WERI-Rb-1 (cell line): Measurements from ENCODE around the gene PRRC2B.

Experiments
- DNase-seq: peaks from one replicate; pipeline ENCODE4 v3.0.0-alpha.2; 2020
- H3K27ac ChIP-seq: fragments of 250-450 bp; sonication (Bioruptor Pico); 2 replicates; pipeline ENCODE4 v1.5.1; 2020; ENCODE audit warnings: mild to moderate bottlenecking, moderate library complexity
- H3K27me3 ChIP-seq: fragments of 250-450 bp; sonication (Bioruptor Pico); 2 replicates; pipeline ENCODE4 v1.5.1; 2021; ENCODE audit warnings: mild to moderate bottlenecking, low read depth, moderate library complexity; ENCODE audit not compliant: insufficient read depth, severe bottlenecking
- H3K36me3 ChIP-seq: fragments of 250-450 bp; sonication (Bioruptor Pico); 2 replicates; pipeline ENCODE4 v1.5.1; 2020; ENCODE audit warnings: mild to moderate bottlenecking, moderate library complexity
- H3K4me3 ChIP-seq: 2 replicates; pipeline ENCODE4 v1.5.1; 2011; ENCODE audit warnings: low read depth, mild to moderate bottlenecking, control low read depth, low read length
- H3K9me3 ChIP-seq: fragments of 250-450 bp; sonication (Bioruptor Pico); 2 replicates; pipeline ENCODE4 v1.5.1; 2021; ENCODE audit warnings: mild to moderate bottlenecking, moderate library complexity; ENCODE audit not compliant: severe bottlenecking
- TF ChIP-seq, protein P1 (sequence below): IDR thresholded peaks from 2 replicates; pipeline ENCODE4 v1.5.1; 2011; ENCODE audit warnings: low read depth, mild to moderate bottlenecking, control low read depth, inconsistent platforms, low read length

PRRC2B gene

DNA sequence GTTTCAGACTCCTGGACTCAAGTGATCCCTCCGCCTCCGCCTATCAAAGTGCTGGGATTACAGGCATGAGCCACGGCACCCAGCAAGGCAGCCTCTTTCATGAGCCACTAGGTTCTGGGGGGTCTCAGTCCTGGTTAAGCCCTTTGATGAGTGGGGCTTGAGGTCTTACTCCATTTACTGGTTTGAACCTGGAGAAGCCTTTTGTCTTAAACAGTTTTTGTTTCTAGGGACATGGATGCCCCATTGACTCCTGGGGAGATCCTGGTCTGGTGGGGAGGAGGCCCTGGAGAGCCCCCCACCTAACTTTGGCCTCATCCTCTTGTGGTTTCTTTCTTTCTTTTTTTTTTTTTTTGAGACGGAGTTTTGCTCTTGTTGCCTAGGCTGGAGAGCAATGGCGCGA lies 6.7 kb downstream of the PRRC2B start:
- H3K4me3 ChIP-seq: no peak overlapping the region
- no peaks in the 10 kb centered on the region for H3K27me3 ChIP-seq
- H3K27ac ChIP-seq: no peak overlapping the region
- TF ChIP-seq, protein P1, sequence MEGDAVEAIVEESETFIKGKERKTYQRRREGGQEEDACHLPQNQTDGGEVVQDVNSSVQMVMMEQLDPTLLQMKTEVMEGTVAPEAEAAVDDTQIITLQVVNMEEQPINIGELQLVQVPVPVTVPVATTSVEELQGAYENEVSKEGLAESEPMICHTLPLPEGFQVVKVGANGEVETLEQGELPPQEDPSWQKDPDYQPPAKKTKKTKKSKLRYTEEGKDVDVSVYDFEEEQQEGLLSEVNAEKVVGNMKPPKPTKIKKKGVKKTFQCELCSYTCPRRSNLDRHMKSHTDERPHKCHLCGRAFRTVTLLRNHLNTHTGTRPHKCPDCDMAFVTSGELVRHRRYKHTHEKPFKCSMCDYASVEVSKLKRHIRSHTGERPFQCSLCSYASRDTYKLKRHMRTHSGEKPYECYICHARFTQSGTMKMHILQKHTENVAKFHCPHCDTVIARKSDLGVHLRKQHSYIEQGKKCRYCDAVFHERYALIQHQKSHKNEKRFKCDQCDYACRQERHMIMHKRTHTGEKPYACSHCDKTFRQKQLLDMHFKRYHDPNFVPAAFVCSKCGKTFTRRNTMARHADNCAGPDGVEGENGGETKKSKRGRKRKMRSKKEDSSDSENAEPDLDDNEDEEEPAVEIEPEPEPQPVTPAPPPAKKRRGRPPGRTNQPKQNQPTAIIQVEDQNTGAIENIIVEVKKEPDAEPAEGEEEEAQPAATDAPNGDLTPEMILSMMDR: no peak
- H3K9me3 ChIP-seq: no peaks in the 10 kb centered on the region
- no peak for DNase-seq
- peaks cover 62% of the 10 kb centered on the region for H3K36me3 ChIP-seq

DNA sequence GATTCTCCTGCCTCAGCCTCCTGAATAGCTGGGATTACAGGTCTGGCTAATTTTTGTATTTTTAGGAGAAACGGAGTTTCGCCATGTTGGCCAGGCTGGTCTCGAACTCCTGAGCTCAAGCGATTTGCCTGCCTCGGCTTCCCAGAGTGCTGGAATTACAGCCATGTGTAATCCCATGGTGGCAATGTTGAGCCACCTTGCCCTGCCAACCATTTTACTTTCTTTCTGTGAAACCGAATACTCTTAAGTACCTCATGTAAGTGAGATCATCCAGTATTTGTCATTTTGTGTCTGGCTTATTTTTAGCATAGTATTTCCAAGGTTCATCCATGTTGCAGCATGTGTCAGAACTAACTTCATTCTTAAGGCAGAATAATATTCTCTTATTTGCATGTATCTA lies 8.2 kb downstream of the PRRC2B start:
- DNase-seq: no peak
- Histone ChIP-seq H3K36me3 (peaks cover 50% of the 10 kb centered on the region), H3K9me3 (no peaks in the 10 kb centered on the region), H3K27me3 (no peaks in the 10 kb centered on the region), H3K4me3 (no peak overlapping the region), H3K27ac (peak overlapping the region; percentile 47)
- TF ChIP-seq, protein P1: no peak

- H3K4me3 ChIP-seq: no peak overlapping the region
- H3K27ac ChIP-seq: peak overlapping the region; percentile 47
- no peak for DNase-seq
- H3K36me3 ChIP-seq: peaks cover 44% of the 10 kb centered on the region
- no peaks in the 10 kb centered on the region for H3K9me3 ChIP-seq
- TF ChIP-seq, protein P1: no peak
- no peaks in the 10 kb centered on the region for H3K27me3 ChIP-seq
These were observed 9.0 kb downstream of the PRRC2B start for GRCh38 chr9:131402738-131403492.

DNA sequence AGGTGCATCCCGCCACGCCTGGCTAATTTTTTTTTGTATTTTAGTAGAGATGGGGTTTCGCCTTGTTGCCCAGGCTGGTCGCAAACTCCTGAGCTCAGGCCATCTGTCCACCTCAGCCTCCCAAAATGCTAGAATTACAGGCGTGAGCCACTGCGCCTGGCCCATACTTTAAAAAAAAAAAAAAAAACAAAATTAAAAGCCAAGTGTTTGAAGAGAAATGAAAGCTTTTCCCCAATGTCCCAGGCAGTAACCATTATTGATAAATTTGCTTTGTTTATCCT lies 9.5 kb downstream of the PRRC2B start:
- no peaks in the 10 kb centered on the region for H3K9me3 ChIP-seq
- TF ChIP-seq, protein P1: no peak
- no peak for DNase-seq
- H3K27ac ChIP-seq: no peak overlapping the region
- H3K27me3 ChIP-seq: no peaks in the 10 kb centered on the region
- H3K36me3 ChIP-seq: peaks cover 44% of the 10 kb centered on the region
- H3K4me3 ChIP-seq: no peak overlapping the region

DNA sequence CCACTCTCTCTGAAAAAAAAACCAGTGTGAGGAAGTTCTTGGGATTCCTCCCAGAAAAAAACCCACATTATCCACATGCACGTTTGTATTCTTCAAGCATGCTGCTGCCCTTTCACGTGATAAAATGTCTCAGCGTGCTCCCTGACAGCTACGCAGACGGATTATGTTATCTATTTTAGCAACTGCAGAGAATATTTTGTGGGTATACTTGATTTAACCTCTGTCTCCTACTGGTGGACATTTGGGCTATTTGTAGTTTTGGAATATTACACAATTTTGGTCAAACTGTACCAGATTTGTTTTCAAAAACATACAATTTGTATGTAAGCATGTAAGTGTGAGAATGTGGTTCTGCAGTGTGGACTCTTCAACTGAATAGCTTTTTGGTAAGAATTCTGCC lies 10.7 kb downstream of the PRRC2B start:
- Histone ChIP-seq H3K4me3 (no peak overlapping the region), H3K9me3 (no peaks in the 10 kb centered on the region), H3K27me3 (no peaks in the 10 kb centered on the region), H3K36me3 (peaks cover 46% of the 10 kb centered on the region), H3K27ac (no peak overlapping the region)
- no peak for DNase-seq
- TF ChIP-seq, protein P1: no peak

GRCh38 chr9:131404987-131405386 lies 11.1 kb downstream of the PRRC2B start:
- no peaks in the 10 kb centered on the region for H3K9me3 ChIP-seq
- no peak overlapping the region for H3K27ac ChIP-seq
- no peak overlapping the region for H3K4me3 ChIP-seq
- H3K36me3 ChIP-seq: peaks cover 47% of the 10 kb centered on the region
- no peak for DNase-seq
- TF ChIP-seq, protein P1: no peak
- H3K27me3 ChIP-seq: no peaks in the 10 kb centered on the region
